ENCODE results near the gene APEH. TPM values are rescaled to one million over a fixed set of nuclear protein-coding genes. Genes with fewer than 3 reads are reported as not detected.

Gene APEH
- total RNA-seq, 1 experiment from 2014 or later: 236 TPM

GRCh38 chr3:49652218-49652902, 21.8 kb upstream of the APEH start:
- POLR2A ChIA-PET (ENCODE audit: unreplicated experiment): interaction anchor here (0.6 kb wide), 1 partner anchor 1833 kb away, joined by 3 read pairs; no protein-coding TSS in a partner anchor
- Histone ChIP-seq H3K4me3 (ENCODE audit: low read length) (no peak overlapping the region), H3K4me2 (ENCODE audit: low read length) (no peak overlapping the region), H3K27me3 (ENCODE audit: low read length) (no peaks in the 10 kb centered on the region), H3K4me1 (ENCODE audit: insufficient read depth, low read length) (peaks cover 5% of the 10 kb centered on the region; the same call in 1 of the 2 replicates), H3K9ac (ENCODE audit: low read length) (no peak overlapping the region), H3K27ac (ENCODE audit: low read length) (no peak overlapping the region), H3F3A (ENCODE audit: low read length, unreplicated experiment) (no peaks in the 10 kb centered on the region), H4K20me1 (ENCODE audit: low read length) (no peaks in the 10 kb centered on the region), H2AFZ (ENCODE audit: low read length) (no peak overlapping the region), H3K9me2 (replicated peaks; ENCODE audit: low read length) (no peaks in the 10 kb centered on the region), H3K9me3 (ENCODE audit: low read length) (no peaks in the 10 kb centered on the region), H3K79me2 (ENCODE audit: low read length) (no peaks in the 10 kb centered on the region), H3K36me3 (ENCODE audit: low read depth, low read length) (no peaks in the 10 kb centered on the region)
- DNase-seq: no peak
- TF ChIP-seq CTCF (conservative IDR thresholded peaks at IDR 0.05; ENCODE audit: low read depth, low read length): no peak
- no peak for TF ChIP-seq EZH2 (IDR thresholded peaks at IDR 0.05; ENCODE audit: low read length, unreplicated experiment)
- TF ChIP-seq EZH2phosphoT487 (IDR thresholded peaks at IDR 0.05; ENCODE audit: borderline replicate concordance, low read length): no peak
- ATAC-seq: no peak
- BruUV-seq (replicated peaks): no TSS peak
- intact Hi-C loops (cut with micrococcal nuclease): no loop called here
- CTCF ChIA-PET: no interaction called here

- H3K4me3 ChIP-seq (ENCODE audit: low read length): no peak overlapping the region
- no peak for TF ChIP-seq EZH2phosphoT487 (IDR thresholded peaks at IDR 0.05; ENCODE audit: borderline replicate concordance, low read length)
- H3K4me2 ChIP-seq (ENCODE audit: low read length): no peak overlapping the region
- H3K9ac ChIP-seq (ENCODE audit: low read length): no peak overlapping the region
- DNase-seq (no peak), ATAC-seq (no peak)
- H4K20me1 ChIP-seq (ENCODE audit: low read length): no peaks in the 10 kb centered on the region
- no peak overlapping the region for H2AFZ ChIP-seq (ENCODE audit: low read length)
- CTCF ChIA-PET: no interaction called here
- H3K27ac ChIP-seq (ENCODE audit: low read length): no peak overlapping the region
- intact Hi-C loops (cut with micrococcal nuclease): no loop called here
- H3F3A ChIP-seq (ENCODE audit: low read length, unreplicated experiment): no peaks in the 10 kb centered on the region
- BruUV-seq (replicated peaks): no TSS peak
- H3K9me2 ChIP-seq (replicated peaks; ENCODE audit: low read length): no peaks in the 10 kb centered on the region
- no peaks in the 10 kb centered on the region for H3K9me3 ChIP-seq (ENCODE audit: low read length)
- no peaks in the 10 kb centered on the region for H3K27me3 ChIP-seq (ENCODE audit: low read length)
- peaks cover under 1% of the 10 kb centered on the region; the same call in 1 of the 2 replicates for H3K4me1 ChIP-seq (ENCODE audit: insufficient read depth, low read length)
- no peaks in the 10 kb centered on the region for H3K79me2 ChIP-seq (ENCODE audit: low read length)
- POLR2A ChIA-PET (ENCODE audit: unreplicated experiment): no interaction called here
- no peaks in the 10 kb centered on the region for H3K36me3 ChIP-seq (ENCODE audit: low read depth, low read length)
Measured at GRCh38 chr3:49652903-49653415, 21.2 kb upstream of the APEH start.

- H3K9me2 ChIP-seq (replicated peaks; ENCODE audit: low read length): no peaks in the 10 kb centered on the region
- ChIA-PET POLR2A (ENCODE audit: unreplicated experiment) (no interaction called here), CTCF (no interaction called here)
- no peak for ATAC-seq
- H3K36me3 ChIP-seq (ENCODE audit: low read depth, low read length): no peaks in the 10 kb centered on the region
- H3K27me3 ChIP-seq (ENCODE audit: low read length): no peaks in the 10 kb centered on the region
- no peaks in the 10 kb centered on the region for H4K20me1 ChIP-seq (ENCODE audit: low read length)
- intact Hi-C loops (cut with micrococcal nuclease): no loop called here
- no peak overlapping the region for H3K27ac ChIP-seq (ENCODE audit: low read length)
- no peaks in the 10 kb centered on the region for H3K79me2 ChIP-seq (ENCODE audit: low read length)
- no peak overlapping the region for H3K4me2 ChIP-seq (ENCODE audit: low read length)
- H2AFZ ChIP-seq (ENCODE audit: low read length): no peak overlapping the region
- H3K9me3 ChIP-seq (ENCODE audit: low read length): no peaks in the 10 kb centered on the region
- H3K4me1 ChIP-seq (ENCODE audit: insufficient read depth, low read length): no peaks in the 10 kb centered on the region
- TF ChIP-seq EZH2phosphoT487 (IDR thresholded peaks at IDR 0.05; ENCODE audit: borderline replicate concordance, low read length) (no peak), CTCF (conservative IDR thresholded peaks at IDR 0.05; ENCODE audit: low read depth, low read length) (no peak), EZH2 (IDR thresholded peaks at IDR 0.05; ENCODE audit: low read length, unreplicated experiment) (no peak)
- no peak for DNase-seq
- no peak overlapping the region for H3K9ac ChIP-seq (ENCODE audit: low read length)
- H3K4me3 ChIP-seq (ENCODE audit: low read length): no peak overlapping the region
- no peaks in the 10 kb centered on the region for H3F3A ChIP-seq (ENCODE audit: low read length, unreplicated experiment)
- BruUV-seq (replicated peaks): no TSS peak
Measured at GRCh38 chr3:49653621-49654020, 20.5 kb upstream of the APEH start.
